ENCODE results near the gene OR10A3. TPM values are rescaled to one million over a fixed set of nuclear protein-coding genes. Genes with fewer than 3 reads are reported as not detected.

Gene OR10A3
- total RNA-seq, 1 donor from 2014 or later, result not detected

GRCh38 chr11:7889985-7890384, 51.5 kb downstream of the OR10A3 start:
- no peak for DNase-seq (ENCODE audit: low read depth)
- H3K4me3 ChIP-seq (ENCODE audit: low read depth, low read length), result no peak overlapping the region
- no peak for TF ChIP-seq CTCF (conservative IDR thresholded peaks at IDR 0.05; ENCODE audit: low read depth, low read length)

Other genes starting within 250 kb of the OR10A3 start
- gene OVCH2, start 235.2 kb downstream of the OR10A3 start, total RNA-seq, result not detected in 2 replicates
- not detected in 2 replicates for gene OR5P2, start 144.8 kb downstream of the OR10A3 start, total RNA-seq
- gene OR5P3, start 110.9 kb downstream of the OR10A3 start, total RNA-seq, result not detected in 2 replicates
- gene OR10A6, start 10.4 kb downstream of the OR10A3 start, total RNA-seq, result not detected in 2 replicates
- gene NLRP10, start 23.7 kb upstream of the OR10A3 start, total RNA-seq, result not detected in 2 replicates
- 306 and 357 TPM in 2 replicates for gene EIF3F, start 45.6 kb upstream of the OR10A3 start, total RNA-seq
- 2.9 and 3.2 TPM in 2 replicates for gene TUB, start 139.5 kb upstream of the OR10A3 start, total RNA-seq
- 0.92 and 1.6 TPM in 2 replicates for gene RIC3, start 227.3 kb upstream of the OR10A3 start, total RNA-seq

All from epithelial cell of proximal tubule (primary cell).